ENCODE measurements around the gene FAM167B.

FAM167B gene

GRCh38 chr1:32215629-32216480, 31.2 kb upstream of the FAM167B start:
- DNase-seq (ENCODE audit: low read depth in 1 of 2, low spot score in 1 of 2): peak; percentile 30 to 64
- no peak for TF ChIP-seq JUND (IDR thresholded peaks at IDR 0.05; ENCODE audit: low read depth)
- in situ Hi-C loops (cut with HindIII; ENCODE audit: low pct_unique_long_range_greater_than_20kb, low sequenced_read_pairs): no loop called here

- in situ Hi-C loops (cut with HindIII; ENCODE audit: low pct_unique_long_range_greater_than_20kb, low sequenced_read_pairs): no loop called here
- no peak for TF ChIP-seq JUND (IDR thresholded peaks at IDR 0.05; ENCODE audit: low read depth)
- no peak for DNase-seq (ENCODE audit: low read depth in 1 of 2, low spot score in 1 of 2)
These were observed 30.5 kb upstream of the FAM167B start for GRCh38 chr1:32216566-32216965.

DNA sequence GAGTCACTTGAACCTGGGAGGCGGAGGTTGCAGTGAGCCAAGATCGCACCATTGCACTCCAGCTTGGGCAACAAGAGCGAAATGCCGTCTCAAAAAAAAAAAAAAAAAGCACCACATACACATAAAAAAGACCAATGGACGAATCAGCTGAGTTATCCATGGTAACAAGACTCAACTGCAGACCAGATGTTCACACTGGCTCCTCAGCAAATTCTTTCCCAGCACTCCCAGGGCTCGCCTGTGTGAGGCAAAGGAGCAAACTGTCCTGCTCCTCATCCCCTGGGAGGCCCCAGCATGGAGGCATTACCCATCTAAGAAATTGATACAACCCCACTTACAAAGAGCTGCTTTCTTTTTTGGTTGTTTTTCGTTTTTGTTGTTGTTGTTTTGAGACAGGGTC, 28.0 kb upstream of the FAM167B start:
- no peak for TF ChIP-seq JUND (IDR thresholded peaks at IDR 0.05; ENCODE audit: low read depth)
- no peak for DNase-seq (ENCODE audit: low read depth in 1 of 2, low spot score in 1 of 2)
- in situ Hi-C loops (cut with HindIII; ENCODE audit: low pct_unique_long_range_greater_than_20kb, low sequenced_read_pairs): no loop called here

DNA sequence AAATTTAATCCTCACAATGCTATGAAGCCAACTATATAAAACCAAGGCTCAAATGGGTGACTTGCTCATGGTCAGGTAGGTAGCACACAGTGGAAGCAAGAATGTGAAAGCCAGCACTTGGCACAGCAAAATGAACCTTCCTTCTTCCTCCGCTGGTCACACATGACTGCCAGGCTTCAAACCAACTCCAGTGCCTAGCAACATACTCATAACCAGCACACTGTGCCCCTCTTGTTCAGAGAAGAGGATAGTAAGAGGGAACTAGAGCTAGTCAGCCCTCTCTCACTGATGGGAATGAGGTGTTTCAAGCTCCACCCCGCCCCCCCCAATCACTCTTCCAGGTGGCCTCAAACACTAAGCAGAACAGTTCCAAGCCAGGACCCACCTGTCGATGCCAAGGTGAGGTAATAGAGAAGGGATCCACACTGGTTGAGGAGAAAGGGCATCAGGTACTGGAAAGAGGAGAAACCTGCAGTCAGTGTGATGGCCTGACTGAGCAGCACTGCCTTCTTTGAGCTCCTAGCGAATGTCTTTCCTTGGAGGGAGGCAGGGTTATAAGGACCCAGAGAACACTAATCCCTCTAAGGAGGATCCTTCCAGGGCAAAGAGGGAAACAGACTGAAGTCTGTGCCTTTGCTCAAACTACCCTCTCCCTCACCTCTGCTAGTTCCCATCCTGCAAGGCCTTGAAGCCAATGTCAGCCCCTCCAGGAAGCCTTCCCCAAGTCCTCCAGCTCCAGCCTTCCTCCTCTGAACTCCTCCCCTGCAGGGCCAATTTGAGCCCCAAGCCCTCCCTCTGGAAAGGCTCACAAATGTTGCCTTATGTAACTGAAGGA, 26.1 kb upstream of the FAM167B start:
- in situ Hi-C loops (cut with HindIII; ENCODE audit: low pct_unique_long_range_greater_than_20kb, low sequenced_read_pairs): no loop called here
- no peak for DNase-seq (ENCODE audit: low read depth in 1 of 2, low spot score in 1 of 2)
- TF ChIP-seq JUND (IDR thresholded peaks at IDR 0.05; ENCODE audit: low read depth): no peak

DNA sequence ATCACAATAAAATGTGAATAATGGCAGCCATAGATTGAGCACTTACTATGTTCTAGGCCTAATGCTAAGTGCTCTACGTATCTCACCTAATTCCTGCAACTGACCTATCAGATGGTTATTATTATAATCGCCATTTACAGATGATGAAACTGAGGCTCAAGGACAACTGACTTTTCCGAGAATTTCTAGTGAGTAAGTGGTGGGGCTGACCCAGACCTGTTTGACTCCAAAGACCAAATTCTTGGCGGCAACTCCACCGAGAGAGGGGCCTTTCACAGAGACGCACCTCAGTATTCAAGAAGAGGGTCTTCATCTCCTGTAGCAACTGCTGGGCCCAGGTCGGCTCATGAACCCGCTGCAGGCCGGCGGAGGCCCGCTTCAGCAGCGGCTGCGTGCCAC, 25.4 kb upstream of the FAM167B start:
- no peak for DNase-seq (ENCODE audit: low read depth in 1 of 2, low spot score in 1 of 2)
- in situ Hi-C loops (cut with HindIII; ENCODE audit: low pct_unique_long_range_greater_than_20kb, low sequenced_read_pairs): no loop called here
- no peak for TF ChIP-seq JUND (IDR thresholded peaks at IDR 0.05; ENCODE audit: low read depth)

DNA sequence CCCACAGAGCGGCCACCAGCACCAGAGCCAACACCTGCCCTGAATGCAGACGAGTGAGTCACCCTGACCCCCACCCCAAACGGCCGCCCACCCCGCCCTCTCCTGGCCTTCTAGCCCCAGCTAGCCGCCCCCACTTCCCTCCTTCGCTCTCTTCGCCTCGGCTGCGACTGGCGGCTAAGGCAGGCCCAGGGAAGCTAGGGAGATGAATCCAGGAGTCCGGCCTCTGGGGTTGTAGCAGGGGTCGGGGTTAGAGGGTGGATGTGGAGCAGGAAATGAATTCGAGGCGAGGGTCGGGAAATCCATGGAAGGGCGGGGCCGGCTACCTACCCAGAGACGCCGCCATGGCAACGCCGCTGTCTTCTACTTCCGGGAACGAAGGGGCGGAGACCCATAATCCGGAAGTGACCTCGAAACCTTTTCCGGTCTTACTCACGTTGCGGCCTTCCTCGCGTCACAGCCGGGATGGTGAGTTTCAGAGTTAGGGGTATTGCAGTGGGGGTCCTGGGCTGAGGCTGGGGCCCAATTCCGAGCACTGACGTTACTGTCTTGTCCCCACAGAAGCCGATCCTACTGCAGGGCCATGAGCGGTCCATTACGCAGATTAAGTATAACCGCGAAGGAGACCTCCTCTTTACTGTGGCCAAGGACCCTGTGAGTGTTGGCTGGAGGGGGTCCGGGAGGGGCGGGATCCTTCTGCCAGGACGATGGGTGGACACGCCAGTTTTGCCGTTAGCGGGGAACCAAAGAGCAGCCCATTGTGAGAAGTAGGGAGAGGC, 24.9 kb upstream of the FAM167B start, which contains the start of the genes EIF3I and TMEM234:
EIF3I (plus strand) TSS at position 428 of the 776 bp plus-strand sequence; CDS start at position 463, 35 bp downstream.
TMEM234 (minus strand) TSS at position 374 of the 776 bp plus-strand sequence; CDS start at position 343, 31 bp downstream.
- DNase-seq (ENCODE audit: low read depth in 1 of 2, low spot score in 1 of 2): peak; percentile 72 to 86
- no peak for TF ChIP-seq JUND (IDR thresholded peaks at IDR 0.05; ENCODE audit: low read depth)
- in situ Hi-C loops (cut with HindIII; ENCODE audit: low pct_unique_long_range_greater_than_20kb, low sequenced_read_pairs): no loop called here

GRCh38 chr1:32223683-32224082, 23.3 kb upstream of the FAM167B start:
- TF ChIP-seq JUND (IDR thresholded peaks at IDR 0.05; ENCODE audit: low read depth): no peak
- DNase-seq (ENCODE audit: low read depth in 1 of 2, low spot score in 1 of 2): no peak
- in situ Hi-C loops (cut with HindIII; ENCODE audit: low pct_unique_long_range_greater_than_20kb, low sequenced_read_pairs): no loop called here

- in situ Hi-C loops (cut with HindIII; ENCODE audit: low pct_unique_long_range_greater_than_20kb, low sequenced_read_pairs): no loop called here
- TF ChIP-seq JUND (IDR thresholded peaks at IDR 0.05; ENCODE audit: low read depth): no peak
- DNase-seq (ENCODE audit: low read depth in 1 of 2, low spot score in 1 of 2): no peak
These were observed 22.7 kb upstream of the FAM167B start for GRCh38 chr1:32224285-32224684.

GRCh38 chr1:32228771-32229170, 18.3 kb upstream of the FAM167B start:
- in situ Hi-C loops (cut with HindIII; ENCODE audit: low pct_unique_long_range_greater_than_20kb, low sequenced_read_pairs): no loop called here
- no peak for TF ChIP-seq JUND (IDR thresholded peaks at IDR 0.05; ENCODE audit: low read depth)

GRCh38 chr1:32231843-32232432, 15.1 kb upstream of the FAM167B start:
- TF ChIP-seq JUND (IDR thresholded peaks at IDR 0.05; ENCODE audit: low read depth): no peak
- in situ Hi-C loops (cut with HindIII; ENCODE audit: low pct_unique_long_range_greater_than_20kb, low sequenced_read_pairs): no loop called here
- DNase-seq (ENCODE audit: low read depth in 1 of 2, low spot score in 1 of 2): no peak

More at GRCh38 chr1:32228771-32229170, 18.3 kb upstream of the FAM167B start:
- DNase-seq (ENCODE audit: low read depth in 1 of 2, low spot score in 1 of 2): no peak

DNA sequence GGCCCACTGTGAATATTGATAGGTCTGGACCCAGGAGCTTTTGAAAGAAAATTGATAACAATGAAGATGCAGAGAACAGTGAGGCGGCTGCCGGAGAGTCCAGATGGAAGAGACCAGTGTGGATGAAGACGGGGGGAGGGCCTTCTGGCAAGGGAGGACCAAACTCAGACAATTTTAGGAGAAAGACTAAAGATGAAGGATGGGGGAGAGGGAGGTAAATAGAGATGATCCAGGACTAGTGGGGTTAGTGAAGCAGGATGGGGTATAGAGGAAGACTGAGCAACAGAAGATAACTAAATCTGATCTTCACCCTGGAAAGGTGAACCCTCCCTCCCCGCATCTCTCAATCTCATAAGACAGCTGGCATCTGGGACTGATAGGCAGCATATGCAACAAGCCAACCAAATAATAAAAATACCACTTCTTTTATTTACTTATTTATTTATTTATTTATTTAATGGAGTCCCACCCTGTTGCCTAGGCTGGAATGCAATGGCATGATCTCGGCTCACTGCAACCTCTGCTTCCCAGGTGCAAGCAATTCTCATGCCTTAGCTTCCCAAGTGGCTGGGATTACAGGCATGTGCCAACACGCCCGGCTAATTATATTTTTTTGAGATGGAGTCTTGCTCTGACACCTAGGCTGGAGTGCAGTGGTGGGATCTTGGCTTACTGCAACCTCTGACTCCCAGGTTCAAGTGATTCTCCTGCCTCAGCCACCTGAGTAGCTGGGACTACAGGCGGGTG, 14.3 kb upstream of the FAM167B start:
- no peak for DNase-seq (ENCODE audit: low read depth in 1 of 2, low spot score in 1 of 2)
- TF ChIP-seq JUND (IDR thresholded peaks at IDR 0.05; ENCODE audit: low read depth): no peak
- in situ Hi-C loops (cut with HindIII; ENCODE audit: low pct_unique_long_range_greater_than_20kb, low sequenced_read_pairs): no loop called here

All from T47D (cell line).